ENCODE results near the gene CNTNAP5. TPM values are rescaled to one million over a fixed set of nuclear protein-coding genes. Genes with fewer than 3 reads are reported as not detected.
A peak's percentile ranks its signal among the peaks of the same experiment; 100 is the strongest.

CNTNAP5 gene
- total and polyA plus RNA-seq, 7 donors = not detected

GRCh38 chr2:124026503-124026902 lies 1.4 kb downstream of the CNTNAP5 start:
- ATAC-seq = no peak
- Histone ChIP-seq H3K4me1 (no peaks in the 10 kb centered on the region), H3K27ac (no peak overlapping the region), H3K36me3 (ENCODE audit: insufficient read depth in 1 of 2, low read depth in 1 of 2) (no peaks in the 10 kb centered on the region), H3K9me3 (no peaks in the 10 kb centered on the region), H3K4me3 (no peak overlapping the region), H3K27me3 (ENCODE audit: insufficient read depth in 3 of 3, low read length in 2 of 3) (peaks cover 0 to 53% (median 6%) of the 10 kb centered on the region in 3 donors)
- DNase-seq = no peak
- no peak for TF ChIP-seq CTCF (IDR thresholded peaks at IDR 0.05)
- intact Hi-C loops (cut with DNase I) = no loop called here
- WGBS, 3 donors = 72 to 83% (median 78%) methylated on average over 2 of the region's 2 CpGs

- H3K4me1 ChIP-seq = no peaks in the 10 kb centered on the region
- DNase-seq (no peak), ATAC-seq (no peak)
- intact Hi-C loops (cut with DNase I) = no loop called here
- no peak overlapping the region for H3K4me3 ChIP-seq
- no peaks in the 10 kb centered on the region for H3K36me3 ChIP-seq (ENCODE audit: insufficient read depth in 1 of 2, low read depth in 1 of 2)
- H3K27ac ChIP-seq = no peak overlapping the region
- H3K9me3 ChIP-seq = no peaks in the 10 kb centered on the region
- 0 to 3% (median 2%) methylated on average over 4 of the region's 4 CpGs for WGBS, 3 donors
- TF ChIP-seq CTCF (IDR thresholded peaks at IDR 0.05) = peak; percentile 41
- peaks cover 0 to 49% (median 6%) of the 10 kb centered on the region in 3 donors for H3K27me3 ChIP-seq (ENCODE audit: insufficient read depth in 3 of 3, low read length in 2 of 3)
Measured at GRCh38 chr2:124027182-124027581, 2.1 kb downstream of the CNTNAP5 start.

GRCh38 chr2:124032799-124033198 lies 7.7 kb downstream of the CNTNAP5 start:
- H3K27ac ChIP-seq = no peak overlapping the region
- H3K36me3 ChIP-seq (ENCODE audit: insufficient read depth in 1 of 2, low read depth in 1 of 2) = no peaks in the 10 kb centered on the region
- DNase-seq (no peak), ATAC-seq (no peak)
- 50 to 68% (median 54%) methylated on average over 3 of the region's 3 CpGs for WGBS, 3 donors
- no peaks in the 10 kb centered on the region for H3K4me1 ChIP-seq
- H3K4me3 ChIP-seq = no peak overlapping the region
- intact Hi-C loops (cut with DNase I) = no loop called here
- no peak for TF ChIP-seq CTCF (IDR thresholded peaks at IDR 0.05)
- peaks cover 0 to 3% (median 0%) of the 10 kb centered on the region in 3 donors for H3K27me3 ChIP-seq (ENCODE audit: insufficient read depth in 3 of 3, low read length in 2 of 3)
- no peaks in the 10 kb centered on the region for H3K9me3 ChIP-seq

- WGBS, 3 donors = 59 to 63% (median 61%) methylated on average over 2 of the region's 2 CpGs
- intact Hi-C loops (cut with DNase I) = no loop called here
- TF ChIP-seq CTCF (IDR thresholded peaks at IDR 0.05) = no peak
Measured at GRCh38 chr2:124034265-124034664, 9.2 kb downstream of the CNTNAP5 start.

GRCh38 chr2:124035001-124035400 lies 9.9 kb downstream of the CNTNAP5 start:
- no peaks in the 10 kb centered on the region for H3K9me3 ChIP-seq
- no peaks in the 10 kb centered on the region for H3K4me1 ChIP-seq
- no peak for TF ChIP-seq CTCF (IDR thresholded peaks at IDR 0.05)
- no peak overlapping the region for H3K27ac ChIP-seq
- no peak overlapping the region for H3K4me3 ChIP-seq
- intact Hi-C loops (cut with DNase I) = no loop called here
- ATAC-seq (no peak), DNase-seq (no peak)
- H3K27me3 ChIP-seq (ENCODE audit: insufficient read depth in 3 of 3, low read length in 2 of 3) = no peaks in the 10 kb centered on the region
- 63 to 81% (median 71%) methylated on average over 1 of the region's 1 CpG for WGBS, 3 donors
- no peaks in the 10 kb centered on the region for H3K36me3 ChIP-seq (ENCODE audit: insufficient read depth in 1 of 2, low read depth in 1 of 2)

More at GRCh38 chr2:124034265-124034664, 9.2 kb downstream of the CNTNAP5 start:
- DNase-seq = no peak
- Histone ChIP-seq H3K4me1 (no peaks in the 10 kb centered on the region), H3K4me3 (no peak overlapping the region), H3K36me3 (ENCODE audit: insufficient read depth in 1 of 2, low read depth in 1 of 2) (no peaks in the 10 kb centered on the region), H3K27me3 (ENCODE audit: insufficient read depth in 3 of 3, low read length in 2 of 3) (no peaks in the 10 kb centered on the region), H3K9me3 (no peaks in the 10 kb centered on the region), H3K27ac (no peak overlapping the region)
- no peak for ATAC-seq

All from psoas muscle (tissue), 8 donors.